Endothelial cell of umbilical vein (primary cell): ENCODE measurements around the gene CXCL3.

ENCODE experiments used
- EZH2 ChIP-seq: IDR thresholded peaks from 2 replicates; pipeline ENCODE4 v1.6.1; 2012; ENCODE audit warnings: borderline replicate concordance, low read depth, mild to moderate bottlenecking, moderate library complexity, low read length, inconsistent platforms; ENCODE audit not compliant: severe bottlenecking
- GATA2 ChIP-seq: IDR thresholded peaks from 2 replicates; pipeline ENCODE4 v1.7.0; 2011; ENCODE audit warnings: low read depth, mild to moderate bottlenecking, moderate library complexity, mixed read lengths, low read length; ENCODE audit not compliant: insufficient read length, insufficient read depth
- MYC ChIP-seq: IDR thresholded peaks from one replicate; pipeline ENCODE4 v1.6.1; 2011; ENCODE audit warnings: mild to moderate bottlenecking, low read depth, low read length
- POLR2A ChIP-seq: IDR thresholded peaks from 2 replicates; pipeline ENCODE4 v1.6.1; 2012; ENCODE audit warnings: low read depth, mild to moderate bottlenecking, control low read depth, low read length
- POLR2AphosphoS5 ChIP-seq: IDR thresholded peaks from 2 replicates; pipeline ENCODE4 v1.6.1; 2012; ENCODE audit warnings: low read depth, mild to moderate bottlenecking, control low read depth, low read length, moderate library complexity; ENCODE audit not compliant: insufficient read depth
- TF ChIP-seq, protein P1 (sequence below), 2 donors: IDR thresholded peaks; 1 replicate in 1 of 2; 2 replicates in 1 of 2; pipeline ENCODE4 v1.5.1; 2011; ENCODE audit warnings: low read length in 2 of 2, mild to moderate bottlenecking in 2 of 2, moderate library complexity in 2 of 2, control low read depth in 1 of 2, inconsistent platforms in 1 of 2, low read depth in 1 of 2; ENCODE audit not compliant: insufficient read depth in 1 of 2; ENCODE audit errors: extremely low read depth in 1 of 2

- TF ChIP-seq, protein P1, sequence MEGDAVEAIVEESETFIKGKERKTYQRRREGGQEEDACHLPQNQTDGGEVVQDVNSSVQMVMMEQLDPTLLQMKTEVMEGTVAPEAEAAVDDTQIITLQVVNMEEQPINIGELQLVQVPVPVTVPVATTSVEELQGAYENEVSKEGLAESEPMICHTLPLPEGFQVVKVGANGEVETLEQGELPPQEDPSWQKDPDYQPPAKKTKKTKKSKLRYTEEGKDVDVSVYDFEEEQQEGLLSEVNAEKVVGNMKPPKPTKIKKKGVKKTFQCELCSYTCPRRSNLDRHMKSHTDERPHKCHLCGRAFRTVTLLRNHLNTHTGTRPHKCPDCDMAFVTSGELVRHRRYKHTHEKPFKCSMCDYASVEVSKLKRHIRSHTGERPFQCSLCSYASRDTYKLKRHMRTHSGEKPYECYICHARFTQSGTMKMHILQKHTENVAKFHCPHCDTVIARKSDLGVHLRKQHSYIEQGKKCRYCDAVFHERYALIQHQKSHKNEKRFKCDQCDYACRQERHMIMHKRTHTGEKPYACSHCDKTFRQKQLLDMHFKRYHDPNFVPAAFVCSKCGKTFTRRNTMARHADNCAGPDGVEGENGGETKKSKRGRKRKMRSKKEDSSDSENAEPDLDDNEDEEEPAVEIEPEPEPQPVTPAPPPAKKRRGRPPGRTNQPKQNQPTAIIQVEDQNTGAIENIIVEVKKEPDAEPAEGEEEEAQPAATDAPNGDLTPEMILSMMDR (IDR thresholded peaks at IDR 0.05; ENCODE audit: extremely low read depth in 1 of 2, insufficient read depth in 1 of 2, low read depth in 1 of 2, low read length in 2 of 2): no peak
- no peak for TF ChIP-seq POLR2AphosphoS5
- TF ChIP-seq EZH2: no peak
- no peak for TF ChIP-seq POLR2A
- no peak for TF ChIP-seq GATA2
- TF ChIP-seq MYC: no peak
Measured at GRCh38 chr4:74063859-74064258, 25.4 kb upstream of the CXCL3 start.
